PC-9 (cell line): Measurements from ENCODE around the gene FGFR3.

Experiments
- EZH2 ChIP-seq: fragments of 200-600 bp; sonication (generic); IDR thresholded peaks from 2 replicates; pipeline ENCODE4 v1.8.0; 2017; ENCODE audit warnings: antibody characterized with exemption, low read depth
- TF ChIP-seq, protein P1 (sequence below): fragments of 200-600 bp; sonication (generic); conservative IDR thresholded peaks from 2 replicates; pipeline ENCODE4 v1.6.1; 2017; ENCODE audit warnings: mixed run types, antibody characterized with exemption, mild to moderate bottlenecking, moderate library complexity

DNA sequence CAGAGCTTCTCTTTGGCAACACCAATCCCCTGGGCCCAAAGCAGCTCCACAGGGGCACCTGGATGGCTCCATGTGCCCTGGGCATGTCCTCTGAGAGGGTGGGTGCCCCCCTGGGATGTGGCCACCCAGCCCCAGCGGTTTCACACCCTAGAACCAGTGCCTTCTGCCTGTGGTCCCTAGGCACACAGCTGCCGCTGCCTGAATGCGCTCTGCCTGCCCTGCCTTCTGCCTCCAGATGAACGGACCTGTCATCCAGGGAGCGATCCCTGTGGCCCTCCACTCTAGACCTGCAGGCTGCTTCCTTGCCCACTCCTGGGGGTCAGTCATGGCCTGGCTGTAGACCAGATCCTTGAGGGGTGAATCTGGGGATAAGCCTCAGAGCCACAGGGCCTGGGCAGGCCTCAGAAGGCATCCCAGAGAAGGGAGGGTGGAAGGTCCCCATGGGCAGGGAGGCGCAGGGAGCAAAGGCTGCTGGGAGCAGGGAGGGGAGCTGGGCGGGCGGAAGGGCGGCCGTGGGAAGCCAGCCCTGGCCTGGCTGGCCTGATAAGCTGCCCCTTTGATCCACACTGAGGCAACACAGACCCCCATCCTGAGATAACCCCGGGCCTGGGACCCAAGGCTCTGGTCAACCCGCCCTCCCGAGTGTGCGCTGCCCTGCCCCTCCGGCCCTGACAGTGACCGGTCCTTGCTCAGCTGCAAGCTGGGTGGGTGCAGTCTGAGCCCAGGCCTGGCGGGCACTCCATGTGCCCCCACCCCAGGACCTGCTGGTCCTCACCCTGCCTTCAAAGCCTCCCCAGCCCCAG lies 8.1 kb upstream of the FGFR3 start:
- TF ChIP-seq, protein P1, sequence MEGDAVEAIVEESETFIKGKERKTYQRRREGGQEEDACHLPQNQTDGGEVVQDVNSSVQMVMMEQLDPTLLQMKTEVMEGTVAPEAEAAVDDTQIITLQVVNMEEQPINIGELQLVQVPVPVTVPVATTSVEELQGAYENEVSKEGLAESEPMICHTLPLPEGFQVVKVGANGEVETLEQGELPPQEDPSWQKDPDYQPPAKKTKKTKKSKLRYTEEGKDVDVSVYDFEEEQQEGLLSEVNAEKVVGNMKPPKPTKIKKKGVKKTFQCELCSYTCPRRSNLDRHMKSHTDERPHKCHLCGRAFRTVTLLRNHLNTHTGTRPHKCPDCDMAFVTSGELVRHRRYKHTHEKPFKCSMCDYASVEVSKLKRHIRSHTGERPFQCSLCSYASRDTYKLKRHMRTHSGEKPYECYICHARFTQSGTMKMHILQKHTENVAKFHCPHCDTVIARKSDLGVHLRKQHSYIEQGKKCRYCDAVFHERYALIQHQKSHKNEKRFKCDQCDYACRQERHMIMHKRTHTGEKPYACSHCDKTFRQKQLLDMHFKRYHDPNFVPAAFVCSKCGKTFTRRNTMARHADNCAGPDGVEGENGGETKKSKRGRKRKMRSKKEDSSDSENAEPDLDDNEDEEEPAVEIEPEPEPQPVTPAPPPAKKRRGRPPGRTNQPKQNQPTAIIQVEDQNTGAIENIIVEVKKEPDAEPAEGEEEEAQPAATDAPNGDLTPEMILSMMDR, result no peak
- no peak for TF ChIP-seq EZH2
